DND-41 (cell line): ENCODE measurements around the gene VAMP7.

Experiments used
- EZH2 ChIP-seq: IDR thresholded peaks from 3 replicates; pipeline ENCODE4 v1.6.1; 2012; ENCODE audit warnings: borderline replicate concordance, low read depth, mild to moderate bottlenecking, moderate library complexity, low read length, inconsistent platforms; ENCODE audit not compliant: severe bottlenecking
- TF ChIP-seq, protein P1 (sequence below): IDR thresholded peaks from 2 replicates; pipeline ENCODE4 v1.5.1; 2012; ENCODE audit warnings: borderline replicate concordance, low read length, moderate library complexity, mild to moderate bottlenecking; ENCODE audit not compliant: poor library complexity, severe bottlenecking; ENCODE audit errors: extremely low read depth

DNA sequence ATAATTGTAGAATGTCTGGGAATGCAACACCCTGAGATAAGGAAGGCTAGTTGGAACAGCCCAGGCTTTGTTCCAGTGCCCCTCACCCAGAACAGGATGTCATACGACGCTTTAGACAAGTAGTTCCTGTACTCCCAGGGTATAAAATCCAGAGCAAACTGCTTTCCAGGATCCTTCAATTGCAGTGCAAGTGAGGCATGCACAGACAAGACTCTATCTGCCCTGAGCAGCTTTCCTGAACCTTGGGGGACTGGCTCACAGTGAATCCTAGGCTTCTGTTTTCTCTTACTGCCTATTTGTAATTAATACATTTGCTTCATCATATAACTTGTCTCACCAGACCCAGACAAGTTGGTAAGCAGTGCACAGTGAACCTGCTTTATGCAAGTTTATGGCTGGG is 68.0 kb downstream of the VAMP7 start:
- TF ChIP-seq, protein P1, sequence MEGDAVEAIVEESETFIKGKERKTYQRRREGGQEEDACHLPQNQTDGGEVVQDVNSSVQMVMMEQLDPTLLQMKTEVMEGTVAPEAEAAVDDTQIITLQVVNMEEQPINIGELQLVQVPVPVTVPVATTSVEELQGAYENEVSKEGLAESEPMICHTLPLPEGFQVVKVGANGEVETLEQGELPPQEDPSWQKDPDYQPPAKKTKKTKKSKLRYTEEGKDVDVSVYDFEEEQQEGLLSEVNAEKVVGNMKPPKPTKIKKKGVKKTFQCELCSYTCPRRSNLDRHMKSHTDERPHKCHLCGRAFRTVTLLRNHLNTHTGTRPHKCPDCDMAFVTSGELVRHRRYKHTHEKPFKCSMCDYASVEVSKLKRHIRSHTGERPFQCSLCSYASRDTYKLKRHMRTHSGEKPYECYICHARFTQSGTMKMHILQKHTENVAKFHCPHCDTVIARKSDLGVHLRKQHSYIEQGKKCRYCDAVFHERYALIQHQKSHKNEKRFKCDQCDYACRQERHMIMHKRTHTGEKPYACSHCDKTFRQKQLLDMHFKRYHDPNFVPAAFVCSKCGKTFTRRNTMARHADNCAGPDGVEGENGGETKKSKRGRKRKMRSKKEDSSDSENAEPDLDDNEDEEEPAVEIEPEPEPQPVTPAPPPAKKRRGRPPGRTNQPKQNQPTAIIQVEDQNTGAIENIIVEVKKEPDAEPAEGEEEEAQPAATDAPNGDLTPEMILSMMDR, result no peak
- no peak for TF ChIP-seq EZH2
